NCI-H2227 treated with DMSO at 0.1 percent for 48 hours (cell line): ENCODE results near the gene ATXN7L1.

Experiments
- DNase-seq: peaks from one replicate; lab custom pipeline; 2025; lab: John Stamatoyannopoulos, UW

The ATXN7L1 gene

DNA sequence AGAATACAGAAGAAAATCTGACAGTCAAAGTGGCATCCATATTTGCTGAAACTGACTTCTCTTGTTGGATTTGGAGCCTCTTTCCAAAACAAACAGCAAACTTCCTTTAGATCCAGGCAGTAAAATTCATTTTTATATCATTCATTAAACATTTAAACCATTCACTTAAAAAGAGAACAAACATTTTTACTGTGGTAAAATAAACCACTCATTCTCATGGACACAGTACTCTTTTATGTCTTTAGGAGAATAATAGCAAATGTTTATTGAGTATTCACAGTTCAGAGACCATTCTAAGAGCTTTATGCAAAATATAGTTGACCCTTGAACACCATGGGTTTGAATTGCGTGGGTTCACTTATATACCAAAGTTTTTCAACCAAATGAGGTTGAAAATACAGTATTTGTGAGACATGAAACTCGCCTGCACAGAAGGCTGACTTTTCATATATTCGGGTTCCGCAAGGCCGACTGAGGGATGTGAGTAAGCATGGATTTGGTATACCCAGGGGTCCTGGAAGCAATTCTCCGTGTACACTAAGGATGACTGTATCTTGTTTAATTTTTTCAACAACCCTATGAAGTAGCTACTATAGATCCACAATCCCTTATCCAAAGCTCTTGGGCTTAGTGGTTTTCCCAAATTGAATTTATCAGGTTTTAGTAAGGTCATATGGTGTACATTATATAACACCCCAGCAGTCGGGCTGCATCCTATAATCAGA, 49.1 kb downstream of the ATXN7L1 start:
- no peak for DNase-seq

DNA sequence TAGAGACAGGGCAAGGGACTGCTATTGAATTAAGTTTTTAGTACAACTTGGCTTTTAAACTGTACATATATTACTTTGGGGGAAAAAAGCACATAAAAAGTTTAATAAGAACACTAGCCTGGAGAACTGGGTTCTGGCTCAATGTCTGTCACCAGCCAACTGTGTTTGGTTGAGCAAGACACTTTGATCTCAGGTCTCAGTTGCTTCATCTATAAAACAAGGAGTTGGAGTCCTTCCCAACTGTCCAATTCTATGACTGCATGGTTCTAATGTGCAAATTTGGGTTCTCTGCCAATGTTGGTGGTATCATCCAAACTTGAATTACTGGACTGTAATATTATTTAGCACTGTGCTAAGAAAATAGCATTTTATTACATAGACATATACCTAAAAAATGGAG, 50.3 kb downstream of the ATXN7L1 start:
- DNase-seq, result no peak

- no peak for DNase-seq
Measured at GRCh38 chr7:105825371-105825770, 51.0 kb downstream of the ATXN7L1 start.

DNA sequence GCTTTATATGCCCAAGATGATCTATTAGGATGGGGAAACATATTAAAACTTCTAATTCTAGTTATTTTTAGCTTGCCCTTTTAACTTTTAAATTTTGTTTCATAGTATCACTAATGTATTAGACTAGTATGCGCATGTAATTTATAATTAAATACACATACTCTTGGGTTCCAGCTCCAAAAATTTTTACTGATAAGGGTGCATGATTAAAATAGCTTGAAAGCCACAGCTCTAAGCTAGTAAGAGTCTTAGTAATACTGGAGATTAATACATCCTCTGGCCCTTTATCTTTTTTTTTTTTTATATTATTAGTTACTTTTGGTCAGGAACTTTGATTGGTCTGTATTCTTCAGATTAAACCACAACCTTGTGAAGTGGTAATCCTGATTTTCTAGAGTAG, 53.6 kb downstream of the ATXN7L1 start:
- no peak for DNase-seq

DNA sequence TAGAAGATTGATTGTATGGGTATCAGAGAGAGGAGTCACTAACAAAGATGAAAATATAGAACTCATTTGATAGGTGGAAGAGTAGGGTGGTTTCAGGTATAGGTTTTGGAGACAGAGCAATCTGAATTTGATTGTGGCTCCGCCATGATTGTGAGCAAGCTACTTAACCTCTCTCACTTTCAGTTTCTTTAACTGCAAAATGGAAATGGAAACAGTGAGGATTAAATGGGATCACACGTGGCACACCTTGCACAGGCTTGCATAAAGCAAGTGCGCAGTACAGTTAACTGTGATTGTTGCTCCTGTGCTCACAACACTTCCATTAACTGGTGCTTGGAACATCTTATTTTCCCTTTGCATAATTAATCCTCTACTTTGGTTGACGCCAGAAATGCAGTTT, 54.9 kb downstream of the ATXN7L1 start:
- DNase-seq, result no peak

GRCh38 chr7:105820363-105821066, 55.9 kb downstream of the ATXN7L1 start:
- no peak for DNase-seq

- DNase-seq, result no peak
Measured at GRCh38 chr7:105819559-105819958, 56.8 kb downstream of the ATXN7L1 start.

- no peak for DNase-seq
Measured at GRCh38 chr7:105816954-105817615, 59.3 kb downstream of the ATXN7L1 start.

DNA sequence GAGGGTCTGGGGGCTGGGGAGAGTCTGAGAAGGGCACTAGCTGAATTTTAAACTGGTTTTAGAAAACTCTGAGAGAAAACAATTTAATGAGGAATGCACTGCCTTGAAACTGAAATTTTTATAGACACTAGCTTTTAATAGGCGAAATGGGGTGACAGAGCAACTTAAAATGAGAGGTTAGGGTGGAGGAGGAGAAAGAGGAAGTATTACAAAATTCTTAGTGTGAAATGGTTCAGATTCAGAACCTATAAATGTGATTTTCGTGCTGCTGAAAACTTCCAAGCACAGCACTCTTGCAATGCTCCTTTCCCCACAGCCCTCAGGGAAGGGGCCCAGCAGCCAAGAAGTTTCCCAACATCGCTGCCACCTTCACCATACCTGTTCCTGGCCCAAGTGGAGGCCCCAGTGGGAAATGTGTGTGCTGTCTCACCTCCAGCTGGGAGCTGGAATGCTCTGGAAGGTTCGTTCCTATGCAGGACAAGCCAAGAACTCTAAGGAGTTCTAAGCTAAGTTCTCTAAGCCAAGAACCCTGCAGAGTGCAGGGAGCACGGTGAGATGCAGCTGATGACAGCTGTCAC, 60.0 kb downstream of the ATXN7L1 start:
- DNase-seq, result no peak

GRCh38 chr7:105815576-105815975, 60.8 kb downstream of the ATXN7L1 start:
- DNase-seq, result no peak

DNA sequence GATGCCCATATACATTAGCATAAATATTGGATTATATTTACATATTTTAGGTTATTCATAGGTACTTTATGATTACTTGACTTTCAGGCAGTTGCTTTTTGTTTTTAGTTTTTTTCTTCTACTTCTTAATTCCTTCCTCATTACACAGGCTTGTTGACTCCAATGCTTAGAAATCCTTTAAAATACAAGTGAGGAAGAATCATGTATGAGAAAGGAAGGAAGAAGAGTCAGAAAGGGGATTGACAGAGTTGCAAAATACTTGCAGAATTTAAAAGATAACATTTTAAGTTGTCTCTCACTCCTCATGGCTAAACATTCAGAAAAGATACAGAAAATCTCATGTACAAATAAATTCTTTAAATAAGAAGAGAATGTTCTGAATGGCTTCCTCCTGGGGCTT, 61.9 kb downstream of the ATXN7L1 start:
- no peak for DNase-seq

- DNase-seq, result no peak
Measured at GRCh38 chr7:105811189-105811847, 65.1 kb downstream of the ATXN7L1 start.

DNA sequence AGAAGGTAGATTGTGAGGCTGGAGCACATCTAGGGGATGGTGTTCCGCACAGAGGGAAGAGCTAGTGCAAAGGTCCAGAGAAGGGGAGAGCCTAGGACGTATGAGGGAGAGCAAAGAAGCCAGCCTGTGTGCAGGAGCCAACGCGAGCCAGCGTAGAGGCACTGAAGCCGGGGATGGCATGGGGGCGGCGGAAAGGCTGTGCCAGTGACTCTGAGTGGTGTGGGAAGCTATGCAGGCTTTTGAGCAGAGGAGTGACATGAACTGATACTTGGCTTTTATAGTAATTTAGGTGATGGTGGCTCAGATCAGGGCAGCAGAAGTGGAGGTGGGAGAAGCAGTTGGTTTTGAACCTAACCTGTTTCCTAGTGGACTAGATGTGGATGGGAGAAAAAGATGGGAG, 65.8 kb downstream of the ATXN7L1 start:
- no peak for DNase-seq

- no peak for DNase-seq
Measured at GRCh38 chr7:105808703-105809590, 67.5 kb downstream of the ATXN7L1 start.

DNA sequence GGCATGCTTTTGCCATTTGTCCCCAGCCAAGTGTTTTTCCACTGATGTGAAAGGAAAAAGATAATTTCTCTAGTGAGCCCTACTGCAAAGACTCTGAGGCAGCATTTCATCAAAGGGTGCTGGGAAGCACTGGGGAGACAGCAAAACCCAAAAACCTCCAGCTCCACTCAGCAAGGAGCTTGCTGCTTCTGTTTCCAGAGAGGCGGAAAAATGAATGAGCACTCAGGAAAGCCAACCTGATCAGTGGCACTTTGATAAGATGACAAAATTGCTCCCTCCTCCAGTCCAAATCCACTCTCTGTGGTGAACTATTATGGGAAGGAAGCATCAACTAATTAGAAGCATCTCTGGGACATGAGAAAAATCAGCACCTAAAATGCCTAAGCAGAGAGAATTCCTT, 68.2 kb downstream of the ATXN7L1 start:
- no peak for DNase-seq

- no peak for DNase-seq
Measured at GRCh38 chr7:105807448-105807762, 69.0 kb downstream of the ATXN7L1 start.

DNA sequence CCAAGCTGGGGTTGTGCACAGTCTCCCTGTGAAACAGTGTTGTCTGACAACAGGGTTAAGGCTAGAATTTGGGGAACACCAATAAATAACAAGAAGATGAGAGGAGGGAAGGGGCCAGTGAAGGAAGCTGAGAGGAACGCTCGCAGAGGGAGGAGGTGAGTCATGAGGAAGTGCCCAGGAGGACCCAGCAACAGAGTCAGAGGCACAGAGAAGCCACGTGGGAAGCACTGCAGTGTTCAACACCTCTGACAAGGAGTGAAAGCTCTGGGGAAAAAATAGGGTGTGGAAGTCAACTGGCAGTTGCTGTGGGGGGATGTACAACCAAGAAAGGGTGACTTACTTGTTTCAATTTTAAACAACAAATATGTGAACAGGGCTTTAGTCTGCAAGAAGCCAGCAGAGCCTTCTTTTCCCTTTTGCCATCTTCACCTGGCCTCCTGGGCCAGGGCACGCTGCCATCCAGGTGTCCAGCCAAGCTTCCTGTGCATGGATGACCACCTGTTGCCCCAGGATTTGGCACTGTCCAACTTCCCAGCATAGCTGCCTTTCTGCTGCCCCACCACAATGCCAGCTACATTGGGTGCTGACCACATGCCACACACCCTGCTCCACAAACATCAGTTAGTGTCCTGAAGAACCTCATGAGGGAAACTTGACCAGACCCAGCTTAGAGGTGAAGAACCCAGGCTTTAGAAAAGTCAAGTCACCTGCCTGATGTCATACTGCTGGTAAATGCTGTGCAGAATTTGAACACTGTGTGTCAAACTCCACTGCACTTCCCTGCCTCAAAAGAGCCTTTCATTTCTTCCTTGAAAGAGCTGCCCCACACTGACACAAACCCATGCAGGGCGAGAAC, 69.6 kb downstream of the ATXN7L1 start:
- DNase-seq, result no peak

DNA sequence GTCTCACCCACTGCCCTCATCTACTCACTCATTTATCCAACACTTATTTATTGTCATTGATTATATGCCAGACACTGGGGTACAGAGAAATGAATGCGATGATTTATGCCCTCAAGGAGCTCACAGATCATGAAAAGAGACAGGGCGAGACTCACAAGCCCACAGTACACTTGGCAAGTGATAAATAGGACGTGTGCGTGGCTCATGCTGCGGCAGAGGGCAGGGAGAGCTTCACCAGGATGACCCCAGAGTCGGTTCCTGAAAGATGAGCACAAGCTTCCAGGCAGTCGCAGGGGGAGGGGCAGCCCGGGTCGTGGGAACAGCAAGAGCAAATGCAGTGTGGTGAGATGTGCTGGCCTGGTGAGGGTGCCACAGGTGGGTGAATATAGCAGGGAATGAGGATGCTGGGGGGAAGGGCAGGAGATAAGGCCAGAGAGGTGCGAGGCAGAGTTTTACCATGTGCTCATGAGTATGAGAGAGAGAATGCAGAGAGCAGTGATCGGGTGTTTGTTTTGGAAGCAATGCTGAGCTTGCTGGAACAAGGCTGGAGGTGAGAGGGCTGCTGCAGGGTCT, 70.9 kb downstream of the ATXN7L1 start:
- no peak for DNase-seq

- DNase-seq, result no peak
Measured at GRCh38 chr7:105803429-105803736, 73.0 kb downstream of the ATXN7L1 start.
